Measurements from ENCODE around the gene CSNK1G2.

Gene CSNK1G2

DNA sequence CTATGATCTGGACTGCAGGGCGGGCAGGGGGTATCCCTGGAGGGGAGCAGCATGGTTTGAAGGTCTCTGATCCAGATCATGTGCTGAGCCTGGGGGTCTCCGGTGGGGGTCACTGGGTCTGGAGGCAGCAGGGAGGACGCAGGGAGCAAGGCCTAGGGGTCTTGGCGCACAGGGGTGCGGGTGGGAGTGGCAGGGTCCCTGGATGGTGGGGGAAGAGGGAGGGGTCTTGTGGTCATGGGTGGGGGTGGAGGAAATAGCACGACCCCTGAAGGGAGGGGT lies 72.7 kb downstream of the CSNK1G2 start:
- Mint-ChIP-seq H3K4me1 (peaks cover 23% of the 10 kb centered on the region), H3K27me3 (no peaks in the 10 kb centered on the region), H3K9me3 (no peaks in the 10 kb centered on the region), H3K27ac (peak overlapping the region; percentile 77), H3K4me3 (peak overlapping the region; percentile 86), H3K36me3 (peaks cover 16% of the 10 kb centered on the region)
- no peak for ATAC-seq (ENCODE audit: low read depth)
- no peak for DNase-seq (ENCODE audit: low spot score in 2 of 2)

DNA sequence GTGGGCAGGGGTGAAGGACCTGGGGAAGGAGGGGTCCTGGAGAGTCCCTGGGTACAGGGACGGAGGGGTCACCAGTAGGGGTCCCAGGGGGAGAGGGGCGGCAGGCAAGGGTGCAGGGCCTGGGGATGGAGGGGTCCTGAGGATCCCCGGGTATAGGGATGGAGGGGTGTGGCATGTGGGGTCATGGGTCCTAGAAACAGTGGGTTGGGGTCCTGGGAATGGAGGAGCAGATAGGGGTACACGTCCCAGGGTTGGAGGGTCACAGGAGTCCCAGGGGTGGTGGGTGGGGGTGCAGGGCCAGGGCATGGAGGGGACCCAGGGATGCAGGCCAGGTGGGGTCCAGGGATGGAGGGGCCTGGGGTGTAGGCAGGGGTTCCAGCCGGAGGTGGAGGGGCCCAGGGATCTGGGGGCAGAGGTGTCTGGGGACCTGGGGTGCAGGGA lies 73.2 kb downstream of the CSNK1G2 start:
- H3K27me3 Mint-ChIP-seq = no peaks in the 10 kb centered on the region
- H3K36me3 Mint-ChIP-seq = peaks cover 16% of the 10 kb centered on the region
- H3K9me3 Mint-ChIP-seq = no peaks in the 10 kb centered on the region
- H3K4me1 Mint-ChIP-seq = peaks cover 23% of the 10 kb centered on the region
- DNase-seq (ENCODE audit: low spot score in 2 of 2) = no peak
- H3K4me3 Mint-ChIP-seq = peak overlapping the region; percentile 86
- peak overlapping the region; percentile 77 for H3K27ac Mint-ChIP-seq
- ATAC-seq (ENCODE audit: low read depth) = no peak

GRCh38 chr19:2014731-2015607 lies 74.0 kb downstream of the CSNK1G2 start:
- H3K9me3 Mint-ChIP-seq = no peaks in the 10 kb centered on the region
- peaks cover 27% of the 10 kb centered on the region for H3K4me1 Mint-ChIP-seq
- no peak for DNase-seq (ENCODE audit: low spot score in 2 of 2)
- no peaks in the 10 kb centered on the region for H3K27me3 Mint-ChIP-seq
- H3K36me3 Mint-ChIP-seq = peaks cover 16% of the 10 kb centered on the region
- peak overlapping the region; percentile 77 for H3K27ac Mint-ChIP-seq
- ATAC-seq (ENCODE audit: low read depth) = peak; percentile 52
- peak overlapping the region; percentile 86 for H3K4me3 Mint-ChIP-seq

DNA sequence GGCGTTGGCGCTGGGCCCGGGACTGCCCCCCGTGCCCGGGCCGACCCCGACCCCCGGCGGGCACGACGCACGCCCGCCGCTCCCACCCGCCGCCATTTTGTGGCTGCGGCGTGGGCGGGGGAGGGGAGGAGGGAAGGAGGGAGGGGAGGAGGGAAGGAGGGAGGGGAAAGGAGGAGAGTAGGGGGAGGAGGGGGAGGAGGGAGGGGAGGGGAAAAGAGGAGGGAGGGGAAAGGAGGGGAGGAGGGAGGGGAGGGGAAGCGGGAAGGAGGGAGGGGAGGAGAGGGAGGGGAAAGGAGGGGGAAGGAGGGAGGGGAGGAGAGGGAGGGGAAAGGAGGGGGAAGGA lies 74.6 kb downstream of the CSNK1G2 start, which contains the start of gene BTBD2:
Gene BTBD2 (minus strand): TSS at position 107 of the 343 bp plus-strand sequence. CDS start 11 bp downstream, at position 96.
- H3K36me3 Mint-ChIP-seq = peaks cover 16% of the 10 kb centered on the region
- peak within 1 kb of the TSS; percentile 77 for H3K27ac Mint-ChIP-seq
- ATAC-seq (ENCODE audit: low read depth) = peak; percentile 18
- peak within 1 kb of the TSS; percentile 86 for H3K4me3 Mint-ChIP-seq
- no peak for DNase-seq (ENCODE audit: low spot score in 2 of 2)
- H3K27me3 Mint-ChIP-seq = no peaks in the 10 kb centered on the region
- peaks cover 27% of the 10 kb centered on the region for H3K4me1 Mint-ChIP-seq
- no peaks in the 10 kb centered on the region for H3K9me3 Mint-ChIP-seq

- Mint-ChIP-seq H3K27me3 (no peaks in the 10 kb centered on the region), H3K4me1 (peaks cover 25% of the 10 kb centered on the region), H3K4me3 (peak overlapping the region; percentile 75), H3K9me3 (no peaks in the 10 kb centered on the region), H3K27ac (no peak overlapping the region), H3K36me3 (peaks cover 12% of the 10 kb centered on the region)
- DNase-seq (ENCODE audit: low spot score in 2 of 2) (no peak), ATAC-seq (ENCODE audit: low read depth) (peak; percentile 59)
These were observed 75.3 kb downstream of the CSNK1G2 start for GRCh38 chr19:2016041-2016807.

DNA sequence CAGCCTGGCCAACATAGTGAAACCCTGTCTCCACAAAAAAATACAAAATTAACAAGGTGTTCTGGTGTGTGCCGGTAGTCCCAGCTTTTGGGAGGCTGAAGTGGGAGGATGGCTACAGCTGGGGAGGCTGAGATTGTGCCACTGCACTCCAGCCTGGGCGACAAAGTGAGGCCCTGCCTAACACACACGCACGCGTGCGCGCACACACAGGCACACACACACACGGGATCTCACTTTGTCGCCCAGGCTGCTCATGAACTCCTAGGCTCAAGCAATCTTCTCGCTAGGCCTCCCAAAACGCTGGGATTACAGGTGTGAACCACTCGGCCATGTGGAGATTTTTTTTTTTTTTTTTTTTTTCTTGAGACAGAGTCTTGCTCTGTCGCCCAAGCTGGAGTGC lies 77.8 kb downstream of the CSNK1G2 start:
- Mint-ChIP-seq H3K4me3 (no peak overlapping the region), H3K27ac (no peak overlapping the region)
- ATAC-seq (ENCODE audit: low read depth) = no peak

GRCh38 chr19:2021453-2022140 lies 80.6 kb downstream of the CSNK1G2 start:
- no peaks in the 10 kb centered on the region for H3K9me3 Mint-ChIP-seq
- ATAC-seq (ENCODE audit: low read depth) = no peak
- DNase-seq (ENCODE audit: low spot score in 2 of 2) = no peak
- peaks cover 5% of the 10 kb centered on the region for H3K4me1 Mint-ChIP-seq
- no peak overlapping the region for H3K27ac Mint-ChIP-seq
- H3K36me3 Mint-ChIP-seq = no peaks in the 10 kb centered on the region
- no peak overlapping the region for H3K4me3 Mint-ChIP-seq
- no peaks in the 10 kb centered on the region for H3K27me3 Mint-ChIP-seq

More for the DNA sequence above, 77.8 kb downstream of the CSNK1G2 start:
- Mint-ChIP-seq H3K9me3 (no peaks in the 10 kb centered on the region), H3K4me1 (peaks cover 16% of the 10 kb centered on the region), H3K36me3 (peaks cover 1% of the 10 kb centered on the region), H3K27me3 (no peaks in the 10 kb centered on the region)
- no peak for DNase-seq (ENCODE audit: low spot score in 2 of 2)

- Mint-ChIP-seq H3K4me1 (peaks cover 5% of the 10 kb centered on the region), H3K9me3 (no peaks in the 10 kb centered on the region), H3K36me3 (no peaks in the 10 kb centered on the region), H3K4me3 (no peak overlapping the region), H3K27me3 (no peaks in the 10 kb centered on the region), H3K27ac (no peak overlapping the region)
- ATAC-seq (ENCODE audit: low read depth) (no peak), DNase-seq (ENCODE audit: low spot score in 2 of 2) (no peak)
These were observed 81.3 kb downstream of the CSNK1G2 start for GRCh38 chr19:2022289-2022688.

DNA sequence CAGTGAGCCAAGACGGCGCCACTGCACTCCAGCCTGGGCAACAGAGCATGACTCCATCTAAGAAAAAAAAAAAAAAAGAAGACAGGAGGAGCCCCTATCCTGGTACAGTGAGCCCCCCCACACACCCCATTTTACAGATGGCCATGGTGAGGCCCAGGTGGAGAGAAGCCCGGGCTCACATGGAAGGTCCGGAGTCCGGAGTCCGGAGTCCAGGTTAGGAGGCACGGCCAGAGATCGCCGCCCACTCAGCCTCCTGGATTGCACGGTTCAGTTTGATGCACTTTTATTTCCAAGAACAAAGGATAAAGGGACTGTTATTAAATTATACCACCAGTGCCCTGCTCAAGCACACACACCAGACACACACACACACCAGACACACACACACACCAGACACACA lies 85.8 kb downstream of the CSNK1G2 start:
- no peaks in the 10 kb centered on the region for H3K9me3 Mint-ChIP-seq
- no peak overlapping the region for H3K4me3 Mint-ChIP-seq
- no peaks in the 10 kb centered on the region for H3K36me3 Mint-ChIP-seq
- peaks cover under 1% of the 10 kb centered on the region for H3K4me1 Mint-ChIP-seq
- DNase-seq (ENCODE audit: low spot score in 2 of 2) (no peak), ATAC-seq (ENCODE audit: low read depth) (no peak)
- H3K27ac Mint-ChIP-seq = peak overlapping the region; percentile 51
- no peaks in the 10 kb centered on the region for H3K27me3 Mint-ChIP-seq

GRCh38 chr19:2027361-2027760 lies 86.4 kb downstream of the CSNK1G2 start:
- H3K4me1 Mint-ChIP-seq = peaks cover 6% of the 10 kb centered on the region
- H3K9me3 Mint-ChIP-seq = no peaks in the 10 kb centered on the region
- H3K4me3 Mint-ChIP-seq = no peak overlapping the region
- H3K27me3 Mint-ChIP-seq = no peaks in the 10 kb centered on the region
- ATAC-seq (ENCODE audit: low read depth) (no peak), DNase-seq (ENCODE audit: low spot score in 2 of 2) (no peak)
- no peaks in the 10 kb centered on the region for H3K36me3 Mint-ChIP-seq
- no peak overlapping the region for H3K27ac Mint-ChIP-seq
